GM12875 (cell line): ENCODE measurements around the gene HRH3.

ENCODE experiments used
- H3K4me3 ChIP-seq: one replicate; pipeline ENCODE4 v1.5.1; 2011; ENCODE audit warnings: low read depth, low read length, control low read depth
- TF ChIP-seq, protein P1 (sequence below): IDR thresholded peaks from 2 replicates; pipeline ENCODE4 v1.5.1; 2011; ENCODE audit warnings: low read depth, mild to moderate bottlenecking, control low read depth, inconsistent platforms, low read length, moderate library complexity, borderline replicate concordance; ENCODE audit not compliant: insufficient read depth

Gene HRH3

DNA sequence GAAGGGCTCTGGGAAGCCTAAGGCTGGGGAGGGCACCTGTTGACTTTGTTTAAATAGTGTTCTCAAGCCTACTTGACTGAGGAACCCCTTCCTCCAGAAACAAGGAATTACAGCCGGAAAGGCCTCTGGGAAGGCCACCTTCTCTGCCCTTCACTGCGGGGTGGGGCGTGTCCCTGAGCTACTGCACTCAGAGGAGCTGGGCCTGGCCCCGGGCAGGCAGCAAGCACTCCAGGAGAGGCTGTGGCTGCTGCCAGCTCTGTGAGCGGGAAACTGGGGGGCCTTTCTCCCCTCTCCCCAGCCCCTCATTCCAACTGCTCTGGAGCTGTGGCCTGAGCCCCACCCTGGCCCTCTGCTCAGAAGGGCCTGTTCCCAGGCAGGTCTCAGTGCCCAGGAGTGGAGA is 14.3 kb upstream of the HRH3 start:
- TF ChIP-seq, protein P1, sequence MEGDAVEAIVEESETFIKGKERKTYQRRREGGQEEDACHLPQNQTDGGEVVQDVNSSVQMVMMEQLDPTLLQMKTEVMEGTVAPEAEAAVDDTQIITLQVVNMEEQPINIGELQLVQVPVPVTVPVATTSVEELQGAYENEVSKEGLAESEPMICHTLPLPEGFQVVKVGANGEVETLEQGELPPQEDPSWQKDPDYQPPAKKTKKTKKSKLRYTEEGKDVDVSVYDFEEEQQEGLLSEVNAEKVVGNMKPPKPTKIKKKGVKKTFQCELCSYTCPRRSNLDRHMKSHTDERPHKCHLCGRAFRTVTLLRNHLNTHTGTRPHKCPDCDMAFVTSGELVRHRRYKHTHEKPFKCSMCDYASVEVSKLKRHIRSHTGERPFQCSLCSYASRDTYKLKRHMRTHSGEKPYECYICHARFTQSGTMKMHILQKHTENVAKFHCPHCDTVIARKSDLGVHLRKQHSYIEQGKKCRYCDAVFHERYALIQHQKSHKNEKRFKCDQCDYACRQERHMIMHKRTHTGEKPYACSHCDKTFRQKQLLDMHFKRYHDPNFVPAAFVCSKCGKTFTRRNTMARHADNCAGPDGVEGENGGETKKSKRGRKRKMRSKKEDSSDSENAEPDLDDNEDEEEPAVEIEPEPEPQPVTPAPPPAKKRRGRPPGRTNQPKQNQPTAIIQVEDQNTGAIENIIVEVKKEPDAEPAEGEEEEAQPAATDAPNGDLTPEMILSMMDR: no peak
- no peak overlapping the region for H3K4me3 ChIP-seq

DNA sequence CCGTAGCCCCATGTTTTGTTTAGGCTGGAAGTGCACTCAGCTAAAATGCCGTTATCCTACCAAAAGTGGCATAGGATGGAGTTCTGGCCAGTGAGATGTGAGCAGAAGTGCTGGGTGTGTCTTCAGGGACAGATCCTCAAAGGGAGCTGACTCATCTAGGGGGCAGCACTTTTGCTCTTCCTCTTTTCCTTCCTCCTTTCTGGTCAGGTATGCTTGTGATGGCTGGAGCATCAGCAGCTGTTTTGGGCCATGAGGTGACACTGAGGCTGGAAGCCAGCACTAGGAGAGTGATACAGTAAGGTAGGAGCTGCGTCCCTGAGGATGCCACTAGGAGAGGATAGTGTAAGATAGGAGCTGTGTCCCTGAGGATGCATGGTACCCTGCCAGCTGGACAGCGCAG is 13.6 kb upstream of the HRH3 start:
- TF ChIP-seq, protein P1: no peak
- no peak overlapping the region for H3K4me3 ChIP-seq

DNA sequence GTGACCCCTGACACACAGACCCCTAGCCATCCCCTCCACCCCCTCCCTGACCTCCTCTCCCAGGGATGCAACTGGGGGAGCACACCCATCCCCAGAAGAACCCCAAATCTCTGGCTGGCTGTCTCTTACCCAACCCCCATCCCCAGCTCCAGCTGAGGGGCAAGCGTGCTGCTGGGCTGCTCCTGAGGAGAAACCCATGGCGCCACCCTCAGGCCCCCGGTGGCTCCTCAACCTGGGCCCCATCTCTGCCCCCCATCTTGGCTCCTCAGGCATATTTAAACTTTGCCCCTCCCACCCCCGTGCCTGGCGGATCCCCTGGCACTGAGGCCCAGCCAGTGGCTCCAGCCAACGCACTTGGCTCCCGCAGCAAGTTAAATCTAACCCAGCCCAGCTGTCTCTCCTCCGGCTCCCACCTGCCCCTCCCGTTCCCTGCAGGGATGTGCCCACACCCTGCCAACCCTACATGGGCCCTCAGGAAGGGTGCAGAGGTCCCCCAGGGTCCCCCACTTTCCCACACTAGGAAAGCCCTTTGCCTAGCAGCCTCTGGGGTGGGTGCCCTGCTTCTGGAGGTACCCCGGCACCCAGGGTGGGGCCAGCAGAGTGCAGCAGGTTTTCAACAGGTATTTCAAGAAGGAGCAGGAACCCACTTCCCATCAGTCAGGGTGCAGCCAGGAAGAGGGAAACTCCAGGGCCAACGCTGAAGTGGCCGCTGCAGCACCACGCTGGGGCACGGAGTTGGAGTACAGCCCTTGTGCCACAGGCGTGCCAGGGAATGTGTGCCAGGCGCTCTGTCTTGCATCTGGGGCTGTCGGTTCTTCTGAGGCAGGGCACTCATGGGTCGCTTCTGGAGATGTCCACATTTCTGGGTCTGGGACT is 12.9 kb upstream of the HRH3 start:
- no peak overlapping the region for H3K4me3 ChIP-seq
- TF ChIP-seq, protein P1: no peak

DNA sequence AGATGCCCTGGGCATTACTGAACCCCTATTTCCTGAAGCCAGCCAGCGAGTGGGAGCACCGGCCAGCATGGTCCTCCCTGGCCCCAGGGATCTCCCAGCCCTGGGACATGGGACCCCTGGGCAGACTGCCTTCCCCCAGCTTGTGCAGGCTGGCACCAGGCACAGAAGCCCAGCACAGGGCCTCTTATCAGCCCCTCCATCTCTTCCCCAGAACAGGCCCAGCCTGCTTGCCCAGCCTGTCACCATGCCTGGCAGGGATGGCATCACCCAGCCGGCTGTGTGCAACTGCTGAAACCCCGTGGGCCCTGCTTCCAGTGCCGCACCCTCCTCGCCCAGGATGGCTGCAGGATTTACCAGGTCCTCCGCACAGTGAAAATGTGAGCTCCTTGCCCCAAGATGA is 12.1 kb upstream of the HRH3 start:
- TF ChIP-seq, protein P1: no peak
- no peak overlapping the region for H3K4me3 ChIP-seq

DNA sequence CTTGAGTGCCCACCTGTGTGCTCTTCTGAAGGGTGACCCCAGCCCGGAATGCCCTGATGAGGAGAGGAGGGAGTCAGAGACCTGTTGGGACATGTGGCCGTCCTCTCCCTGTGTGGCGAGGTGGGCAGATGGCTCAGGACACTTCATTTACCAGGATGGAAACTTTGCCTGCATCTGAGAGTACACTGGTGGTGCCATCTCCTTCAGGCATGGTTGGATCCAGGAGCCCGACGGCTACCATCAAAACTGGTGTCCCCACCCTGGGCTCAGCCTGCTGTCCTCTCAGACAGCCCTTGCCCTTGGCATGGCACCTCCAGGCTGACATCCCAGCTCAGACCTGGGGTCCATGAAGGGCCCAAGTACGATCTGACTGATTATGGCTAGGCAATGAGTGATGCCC is 11.2 kb upstream of the HRH3 start:
- TF ChIP-seq, protein P1: no peak
- no peak overlapping the region for H3K4me3 ChIP-seq

DNA sequence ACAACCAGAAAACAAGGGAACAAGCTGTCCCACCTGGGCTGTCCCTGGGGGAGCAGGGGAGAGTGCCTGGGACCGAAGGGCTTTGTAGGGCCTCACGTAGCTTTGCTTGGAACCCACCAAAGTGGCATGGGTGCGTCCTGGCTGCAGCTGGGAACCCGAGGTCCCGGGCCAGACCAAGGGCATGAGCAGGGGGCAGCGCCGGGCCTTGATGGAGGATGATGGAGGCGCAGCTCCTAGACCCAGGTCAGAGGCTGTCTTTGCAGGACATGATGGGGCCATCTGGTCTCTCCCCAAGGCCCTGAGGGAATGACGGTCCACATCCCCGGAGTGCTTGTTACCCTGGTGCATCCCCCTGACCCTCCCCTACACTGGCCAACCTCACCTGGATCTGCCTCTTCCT is 10.6 kb upstream of the HRH3 start:
- TF ChIP-seq, protein P1: no peak

DNA sequence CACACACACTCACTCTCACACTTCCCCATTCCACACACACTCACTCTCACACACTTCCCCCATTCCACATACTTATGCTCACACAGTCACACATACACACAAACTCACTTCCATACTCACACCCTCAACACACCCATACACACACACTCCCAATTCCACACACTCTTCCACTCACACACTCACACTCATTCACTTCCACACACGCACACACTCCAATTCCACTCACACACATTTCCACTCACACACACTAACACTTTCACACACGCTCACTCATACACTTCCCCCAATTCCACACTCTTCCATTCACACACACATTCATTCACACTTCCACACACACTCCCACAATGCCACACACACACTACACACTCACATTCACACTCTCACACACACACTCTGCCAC is 10.2 kb upstream of the HRH3 start:
- TF ChIP-seq, protein P1: no peak
- H3K4me3 ChIP-seq: no peak overlapping the region

More for the DNA sequence above, 10.6 kb upstream of the HRH3 start:
- no peak overlapping the region for H3K4me3 ChIP-seq
